GM12891 (cell line): ENCODE data around the gene ZNF681.

Experiments
- POLR2A ChIP-seq: IDR thresholded peaks from 2 replicates; pipeline ENCODE4 v1.6.1; 2011; ENCODE audit warnings: low read depth, low read length, control low read depth
- POLR2AphosphoS5 ChIP-seq: IDR thresholded peaks from 2 replicates; pipeline ENCODE4 v1.6.1; 2011; ENCODE audit warnings: low read depth, low read length, control low read depth
- SPI1 ChIP-seq: IDR thresholded peaks from 2 replicates; pipeline ENCODE4 v1.6.1; 2011; ENCODE audit warnings: low read depth, low read length, control low read depth
- TAF1 ChIP-seq: IDR thresholded peaks from 2 replicates; pipeline ENCODE4 v1.6.1; 2011; ENCODE audit warnings: low read depth, low read length, control low read depth

- TF ChIP-seq POLR2A (no peak), TAF1 (no peak), POLR2AphosphoS5 (no peak), SPI1 (no peak)
Observed at GRCh38 chr19:23799321-23799720, 40.6 kb upstream of the ZNF681 start.
